ENCODE measurements around the gene TRPT1.

The TRPT1 gene

DNA sequence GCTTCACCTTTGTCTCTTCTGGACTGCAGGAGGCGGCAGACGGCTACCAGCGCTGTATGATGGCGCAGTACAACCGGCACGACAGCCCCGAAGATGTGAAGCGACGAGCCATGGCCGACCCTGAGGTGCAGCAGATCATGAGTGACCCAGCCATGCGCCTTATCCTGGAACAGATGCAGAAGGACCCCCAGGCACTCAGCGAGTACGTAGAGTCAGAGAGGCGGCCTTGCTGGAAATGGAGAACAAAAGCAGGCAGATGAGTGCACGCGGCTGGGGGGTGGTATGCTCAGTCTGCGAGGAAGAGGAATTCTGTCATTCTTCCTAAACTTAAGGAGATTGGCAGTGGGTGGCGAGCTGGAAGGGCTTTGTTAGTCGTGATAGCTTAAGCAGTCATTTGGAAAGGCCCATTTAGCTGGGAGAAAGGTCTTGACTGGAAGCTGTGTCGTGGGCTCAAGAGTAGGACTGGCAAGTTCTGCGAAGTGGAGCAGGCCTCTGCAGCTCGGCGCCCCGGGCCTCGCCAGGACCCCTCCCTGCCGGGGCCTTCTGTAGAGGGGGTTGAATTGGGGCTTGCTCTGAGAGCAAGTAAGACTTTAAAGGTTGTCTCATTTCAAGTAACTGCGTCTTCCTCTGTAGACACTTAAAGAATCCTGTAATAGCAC, 22.4 kb downstream of the TRPT1 start:
- Histone ChIP-seq H3K36me3 (ENCODE audit: insufficient read depth, low read length) (peaks cover 17% of the 10 kb centered on the region; the same call in 1 of the 2 replicates), H3K4me3 (ENCODE audit: low read depth, low read length) (no peak overlapping the region), H3K4me1 (ENCODE audit: control insufficient read depth, insufficient read depth, low read length, unreplicated experiment) (peaks cover 19% of the 10 kb centered on the region), H3K27ac (ENCODE audit: low read depth, low read length) (no peak overlapping the region), H3K79me2 (ENCODE audit: control insufficient read depth, insufficient read depth, low read length, unreplicated experiment) (no peaks in the 10 kb centered on the region), H2AFZ (ENCODE audit: low read length, unreplicated experiment) (no peak overlapping the region), H3K27me3 (ENCODE audit: insufficient read depth, low read length) (no peaks in the 10 kb centered on the region)

DNA sequence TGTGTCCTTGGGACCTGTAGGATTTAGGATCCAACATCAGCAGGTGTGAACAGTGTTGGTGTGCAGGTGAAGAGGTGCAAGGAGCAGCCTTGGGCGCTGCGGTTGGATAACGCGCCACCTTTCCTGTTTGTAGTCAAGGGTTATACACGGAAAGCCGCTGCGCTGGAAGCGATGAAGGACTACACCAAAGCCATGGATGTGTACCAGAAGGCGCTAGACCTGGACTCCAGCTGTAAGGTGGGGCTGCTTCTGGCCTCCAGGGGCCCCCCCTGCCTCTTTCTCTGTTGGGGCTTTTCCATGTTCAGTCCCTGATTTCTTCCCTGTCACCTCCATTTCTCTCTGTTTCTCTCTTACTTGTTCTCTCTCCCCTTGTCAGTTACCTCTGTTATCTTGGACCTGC, 23.0 kb downstream of the TRPT1 start:
- H3K4me1 ChIP-seq (ENCODE audit: control insufficient read depth, insufficient read depth, low read length, unreplicated experiment), result peaks cover 17% of the 10 kb centered on the region
- no peaks in the 10 kb centered on the region for H3K27me3 ChIP-seq (ENCODE audit: insufficient read depth, low read length)
- no peaks in the 10 kb centered on the region for H3K79me2 ChIP-seq (ENCODE audit: control insufficient read depth, insufficient read depth, low read length, unreplicated experiment)
- no peak overlapping the region for H3K27ac ChIP-seq (ENCODE audit: low read depth, low read length)
- H3K36me3 ChIP-seq (ENCODE audit: insufficient read depth, low read length), result peaks cover 17% of the 10 kb centered on the region; the same call in 1 of the 2 replicates
- no peak overlapping the region for H2AFZ ChIP-seq (ENCODE audit: low read length, unreplicated experiment)
- H3K4me3 ChIP-seq (ENCODE audit: low read depth, low read length), result no peak overlapping the region

GRCh38 chr11:64201543-64201942, 24.4 kb downstream of the TRPT1 start:
- no peak overlapping the region for H3K27ac ChIP-seq (ENCODE audit: low read depth, low read length)
- H2AFZ ChIP-seq (ENCODE audit: low read length, unreplicated experiment), result no peak overlapping the region
- H3K4me3 ChIP-seq (ENCODE audit: low read depth, low read length), result no peak overlapping the region
- no peaks in the 10 kb centered on the region for H3K79me2 ChIP-seq (ENCODE audit: control insufficient read depth, insufficient read depth, low read length, unreplicated experiment)
- H3K27me3 ChIP-seq (ENCODE audit: insufficient read depth, low read length), result no peaks in the 10 kb centered on the region
- H3K4me1 ChIP-seq (ENCODE audit: control insufficient read depth, insufficient read depth, low read length, unreplicated experiment), result peaks cover 5% of the 10 kb centered on the region
- peaks cover 24% of the 10 kb centered on the region; the same call in 1 of the 2 replicates for H3K36me3 ChIP-seq (ENCODE audit: insufficient read depth, low read length)

DNA sequence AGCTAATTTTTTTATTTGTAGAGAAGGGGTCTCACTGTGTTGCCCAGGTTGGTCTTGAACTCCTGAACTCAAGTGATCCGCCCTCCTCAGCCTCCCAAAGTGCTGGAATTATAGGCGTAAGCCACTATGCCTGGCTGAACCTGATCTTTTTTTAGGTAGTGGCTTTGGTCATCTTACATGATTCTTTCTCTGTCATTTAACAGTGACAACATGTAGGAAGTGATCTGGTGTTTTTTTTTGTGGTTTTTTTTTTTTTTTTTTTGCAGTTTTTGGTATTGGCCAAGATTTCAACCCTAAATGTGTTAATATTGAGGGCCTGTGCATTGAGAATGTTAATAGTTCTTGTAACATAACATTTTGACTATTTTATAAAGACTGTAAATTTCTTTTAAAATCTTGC, 27.5 kb downstream of the TRPT1 start:
- Histone ChIP-seq H3K27me3 (ENCODE audit: insufficient read depth, low read length) (no peaks in the 10 kb centered on the region), H3K36me3 (ENCODE audit: insufficient read depth, low read length) (peaks cover 45% of the 10 kb centered on the region), H3K27ac (ENCODE audit: low read depth, low read length) (no peak overlapping the region), H3K4me3 (ENCODE audit: low read depth, low read length) (no peak overlapping the region), H2AFZ (ENCODE audit: low read length, unreplicated experiment) (no peak overlapping the region), H3K4me1 (ENCODE audit: control insufficient read depth, insufficient read depth, low read length, unreplicated experiment) (no peaks in the 10 kb centered on the region), H3K79me2 (ENCODE audit: control insufficient read depth, insufficient read depth, low read length, unreplicated experiment) (peaks cover 3% of the 10 kb centered on the region)

- Histone ChIP-seq H2AFZ (ENCODE audit: low read length, unreplicated experiment) (no peak overlapping the region), H3K4me1 (ENCODE audit: control insufficient read depth, insufficient read depth, low read length, unreplicated experiment) (no peaks in the 10 kb centered on the region), H3K27ac (ENCODE audit: low read depth, low read length) (no peak overlapping the region), H3K79me2 (ENCODE audit: control insufficient read depth, insufficient read depth, low read length, unreplicated experiment) (peaks cover 17% of the 10 kb centered on the region), H3K36me3 (ENCODE audit: insufficient read depth, low read length) (peaks cover 35% of the 10 kb centered on the region), H3K4me3 (ENCODE audit: low read depth, low read length) (no peak overlapping the region), H3K27me3 (ENCODE audit: insufficient read depth, low read length) (no peaks in the 10 kb centered on the region)
These were observed 29.4 kb downstream of the TRPT1 start for GRCh38 chr11:64196626-64197025.

DNA sequence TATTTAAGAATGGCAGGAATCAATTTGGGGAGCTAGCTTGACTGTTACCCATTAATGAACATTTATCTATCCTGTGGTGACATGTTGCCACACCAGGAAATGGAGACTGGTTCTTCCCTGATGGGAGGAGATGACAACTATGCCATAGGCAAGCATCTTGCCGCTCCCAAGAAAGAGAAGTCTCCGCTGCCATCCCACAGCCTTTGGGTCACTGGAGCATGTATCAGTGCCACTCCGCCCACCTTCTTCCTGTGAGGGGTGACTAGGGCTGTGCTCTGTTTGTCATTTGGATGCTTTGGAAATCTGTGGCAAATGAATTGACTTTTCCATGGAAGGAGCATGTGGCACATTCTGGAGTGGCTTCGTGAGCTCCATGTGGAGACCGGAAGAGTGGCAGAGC, 33.6 kb downstream of the TRPT1 start:
- H2AFZ ChIP-seq (ENCODE audit: low read length, unreplicated experiment), result no peak overlapping the region
- peaks cover 33% of the 10 kb centered on the region for H3K36me3 ChIP-seq (ENCODE audit: insufficient read depth, low read length)
- no peaks in the 10 kb centered on the region for H3K27me3 ChIP-seq (ENCODE audit: insufficient read depth, low read length)
- no peak overlapping the region for H3K27ac ChIP-seq (ENCODE audit: low read depth, low read length)
- peaks cover 41% of the 10 kb centered on the region for H3K79me2 ChIP-seq (ENCODE audit: control insufficient read depth, insufficient read depth, low read length, unreplicated experiment)
- H3K4me3 ChIP-seq (ENCODE audit: low read depth, low read length), result no peak overlapping the region
- peaks cover 7% of the 10 kb centered on the region for H3K4me1 ChIP-seq (ENCODE audit: control insufficient read depth, insufficient read depth, low read length, unreplicated experiment)

DNA sequence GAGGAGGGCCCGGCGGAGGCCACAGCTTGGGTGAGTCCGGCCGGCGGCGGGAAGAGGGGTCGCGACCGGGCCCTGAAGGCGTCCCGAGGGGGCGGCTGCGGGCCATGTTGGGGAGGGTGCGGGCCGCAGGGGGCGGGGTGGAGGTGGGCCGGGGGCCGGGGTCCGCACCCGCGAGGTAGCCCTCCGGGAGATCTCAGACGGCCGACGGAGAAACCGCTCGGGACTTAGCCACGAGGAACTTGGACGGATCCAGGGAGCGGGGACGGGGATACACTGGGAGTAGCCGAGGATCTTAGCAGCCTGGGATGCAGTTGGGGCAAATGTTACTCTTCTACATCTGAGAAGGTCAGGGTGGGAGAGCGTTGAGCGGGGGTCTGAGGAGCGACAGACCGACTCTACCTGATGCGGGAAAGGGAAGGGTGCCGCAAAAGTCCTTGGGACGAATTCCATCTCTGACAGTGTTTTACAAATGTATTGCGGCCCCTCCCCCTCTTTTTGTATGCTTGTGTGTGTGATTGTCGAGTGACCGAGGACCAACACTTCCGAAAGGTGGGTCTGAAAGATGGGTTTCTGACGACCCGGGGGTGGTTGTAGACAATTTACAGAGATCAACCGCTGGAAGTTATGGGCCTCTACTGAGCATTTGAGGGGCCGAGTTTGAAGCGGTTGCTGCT, 39.4 kb downstream of the TRPT1 start:
- Histone ChIP-seq H3K79me2 (ENCODE audit: control insufficient read depth, insufficient read depth, low read length, unreplicated experiment) (peaks cover 49% of the 10 kb centered on the region), H3K36me3 (ENCODE audit: insufficient read depth, low read length) (0 out of 2 replicates have a peak, but pooled peaks cover 5% of the 10 kb centered on the region), H3K4me3 (ENCODE audit: low read depth, low read length) (no peak overlapping the region), H2AFZ (ENCODE audit: low read length, unreplicated experiment) (peak overlapping the region; percentile 44), H3K27ac (ENCODE audit: low read depth, low read length) (no peak overlapping the region), H3K27me3 (ENCODE audit: insufficient read depth, low read length) (no peaks in the 10 kb centered on the region), H3K4me1 (ENCODE audit: control insufficient read depth, insufficient read depth, low read length, unreplicated experiment) (peaks cover 21% of the 10 kb centered on the region)

DNA sequence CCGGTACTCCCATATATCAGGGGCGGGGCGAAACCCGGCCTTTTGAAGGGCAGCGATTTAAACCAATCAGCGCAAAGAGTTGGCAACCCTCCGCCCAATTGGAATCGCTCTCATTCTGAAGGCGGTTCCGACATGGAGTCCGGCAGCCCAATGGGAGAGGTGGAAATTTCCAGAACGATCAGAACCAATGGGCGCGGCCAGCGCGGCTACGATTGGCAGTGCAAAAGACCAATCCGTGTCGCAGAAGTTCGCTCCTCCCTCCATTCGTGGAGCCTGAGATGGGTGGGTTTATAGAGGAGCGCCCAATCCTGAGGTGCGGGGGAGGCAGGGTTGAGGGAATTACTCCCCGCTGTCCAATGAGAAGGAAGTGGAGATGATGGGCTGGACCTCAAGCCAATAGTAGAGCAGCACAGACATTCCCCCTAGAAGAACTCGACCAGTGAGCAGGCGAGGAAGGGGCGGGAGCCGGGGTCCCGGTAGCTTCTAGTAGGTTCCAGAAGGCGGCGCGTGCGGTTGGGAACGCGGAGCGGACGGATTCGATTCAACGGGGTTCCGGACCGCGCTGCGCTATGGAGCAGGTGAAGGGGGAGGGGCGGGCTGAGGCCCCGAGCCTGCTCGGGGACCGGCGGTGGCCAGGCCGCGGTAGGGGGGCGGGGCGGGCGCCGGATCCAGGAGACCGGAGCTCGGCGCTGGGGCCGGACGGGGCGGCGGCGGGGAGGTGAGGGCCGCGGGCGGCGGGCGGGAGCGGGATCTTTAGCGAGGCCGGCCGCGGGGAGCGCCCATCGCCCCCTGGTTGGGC, 40.1 kb downstream of the TRPT1 start, which contains the start of gene STIP1:
STIP1 (plus strand) TSS at position 479 of the 799 bp plus-strand sequence; CDS start at position 570, 91 bp downstream.
- peak within 1 kb of the TSS; percentile 89; the same call in 1 of the 2 replicates for H3K4me3 ChIP-seq (ENCODE audit: low read depth, low read length)
- no peaks in the 10 kb centered on the region for H3K27me3 ChIP-seq (ENCODE audit: insufficient read depth, low read length)
- peaks cover 42% of the 10 kb centered on the region for H3K79me2 ChIP-seq (ENCODE audit: control insufficient read depth, insufficient read depth, low read length, unreplicated experiment)
- H3K36me3 ChIP-seq (ENCODE audit: insufficient read depth, low read length), result 0 out of 2 replicates have a peak, but pooled peaks cover 5% of the 10 kb centered on the region
- H3K4me1 ChIP-seq (ENCODE audit: control insufficient read depth, insufficient read depth, low read length, unreplicated experiment), result peaks cover 28% of the 10 kb centered on the region
- H2AFZ ChIP-seq (ENCODE audit: low read length, unreplicated experiment), result peak within 1 kb of the TSS; percentile 44
- peak within 1 kb of the TSS; percentile 77 for H3K27ac ChIP-seq (ENCODE audit: low read depth, low read length)

DNA sequence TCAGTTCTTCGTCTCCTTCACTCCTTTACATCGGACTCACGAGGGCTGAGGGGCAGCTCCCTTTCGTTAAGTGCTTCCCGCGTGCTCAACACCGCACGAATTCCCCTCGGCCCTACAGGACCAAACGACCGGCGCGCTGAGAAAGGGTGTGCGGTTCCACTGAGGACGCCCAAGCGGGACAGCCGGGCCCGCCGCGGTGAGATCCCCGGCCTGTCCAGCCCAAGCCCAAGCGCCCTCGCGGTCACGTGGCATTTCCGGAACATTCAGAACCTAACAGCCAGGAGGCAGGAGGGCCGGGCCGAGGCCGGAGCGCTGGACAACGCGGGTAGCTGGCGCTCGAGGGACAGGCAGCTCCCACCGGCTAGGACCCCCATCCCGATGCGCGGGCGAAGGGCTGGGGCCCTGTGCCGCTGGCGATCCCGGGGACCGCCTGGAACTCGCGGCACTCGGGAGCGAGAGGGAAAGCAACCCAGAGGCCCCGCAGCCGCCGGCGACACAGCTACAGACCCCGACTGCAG, 40.8 kb downstream of the TRPT1 start:
- peaks cover 31% of the 10 kb centered on the region for H3K4me1 ChIP-seq (ENCODE audit: control insufficient read depth, insufficient read depth, low read length, unreplicated experiment)

DNA sequence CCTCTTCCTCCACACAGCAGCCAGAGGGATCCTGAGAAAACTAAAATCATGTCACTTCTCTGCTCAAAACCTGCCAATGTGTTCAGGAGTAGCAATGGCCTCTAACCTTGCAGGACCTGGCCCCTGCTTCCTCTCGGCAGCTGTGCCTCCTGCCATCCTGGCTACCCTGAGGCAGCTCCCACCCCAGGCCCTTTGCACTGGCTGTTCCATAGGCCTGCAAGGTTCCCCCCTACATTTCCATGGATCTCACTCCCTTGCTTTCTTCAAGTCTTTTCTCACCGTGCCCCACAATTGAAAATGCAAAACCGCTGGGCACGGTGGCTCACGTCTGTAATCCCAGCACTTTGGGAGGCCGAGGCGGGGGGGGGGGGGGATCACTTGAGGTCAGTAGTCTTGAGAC, 42.1 kb downstream of the TRPT1 start:
- Histone ChIP-seq H2AFZ (ENCODE audit: low read length, unreplicated experiment) (no peak overlapping the region), H3K27me3 (ENCODE audit: insufficient read depth, low read length) (no peaks in the 10 kb centered on the region), H3K4me3 (ENCODE audit: low read depth, low read length) (peak overlapping the region; percentile 89; the same call in 1 of the 2 replicates), H3K4me1 (ENCODE audit: control insufficient read depth, insufficient read depth, low read length, unreplicated experiment) (peaks cover 31% of the 10 kb centered on the region), H3K36me3 (ENCODE audit: insufficient read depth, low read length) (peaks cover 9% of the 10 kb centered on the region; the same call in 1 of the 2 replicates), H3K27ac (ENCODE audit: low read depth, low read length) (no peak overlapping the region), H3K79me2 (ENCODE audit: control insufficient read depth, insufficient read depth, low read length, unreplicated experiment) (peaks cover 32% of the 10 kb centered on the region)

More for the DNA sequence above, 40.8 kb downstream of the TRPT1 start:
- Histone ChIP-seq H3K36me3 (ENCODE audit: insufficient read depth, low read length) (0 out of 2 replicates have a peak, but pooled peaks cover 5% of the 10 kb centered on the region), H3K79me2 (ENCODE audit: control insufficient read depth, insufficient read depth, low read length, unreplicated experiment) (peaks cover 39% of the 10 kb centered on the region), H3K27ac (ENCODE audit: low read depth, low read length) (peak overlapping the region; percentile 77), H3K27me3 (ENCODE audit: insufficient read depth, low read length) (no peaks in the 10 kb centered on the region), H3K4me3 (ENCODE audit: low read depth, low read length) (peak overlapping the region; percentile 89; the same call in 1 of the 2 replicates), H2AFZ (ENCODE audit: low read length, unreplicated experiment) (no peak overlapping the region)
